HG02759 (cell line): ENCODE results near the gene AMPD2.
A peak's percentile ranks its signal among the peaks of the same experiment; 100 is the strongest.

Experiments
- ATAC-seq: cut with Tn5 transposase; IDR thresholded peaks from one replicate; pipeline ENCODE4 v1.9.1; 2021; ENCODE audit warnings: mild to moderate bottlenecking, moderate library complexity; ENCODE audit not compliant: unreplicated experiment

The AMPD2 gene

DNA sequence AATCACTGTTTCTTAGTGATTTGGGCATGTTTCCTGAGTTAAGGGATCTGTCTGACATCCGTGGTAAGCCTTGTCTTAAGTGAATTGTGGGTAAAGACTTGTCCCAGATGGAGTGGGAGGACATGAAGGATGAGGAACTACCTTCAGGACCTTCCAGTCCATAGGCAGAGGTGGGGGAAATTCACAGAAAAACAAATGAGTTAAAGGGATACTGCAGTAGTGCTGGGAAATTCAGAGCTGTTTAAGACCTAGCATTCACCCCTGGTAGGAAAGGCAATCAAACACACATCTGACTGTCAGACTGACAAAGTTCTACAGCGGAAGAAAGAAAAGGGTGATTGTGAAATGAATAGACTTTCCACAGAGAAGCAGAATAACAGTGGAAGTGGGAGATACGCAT, 3.2 kb upstream of the AMPD2 start:
- ATAC-seq, result no peak

- ATAC-seq, result no peak
Measured at GRCh38 chr1:109617291-109617801, 2.3 kb upstream of the AMPD2 start.

DNA sequence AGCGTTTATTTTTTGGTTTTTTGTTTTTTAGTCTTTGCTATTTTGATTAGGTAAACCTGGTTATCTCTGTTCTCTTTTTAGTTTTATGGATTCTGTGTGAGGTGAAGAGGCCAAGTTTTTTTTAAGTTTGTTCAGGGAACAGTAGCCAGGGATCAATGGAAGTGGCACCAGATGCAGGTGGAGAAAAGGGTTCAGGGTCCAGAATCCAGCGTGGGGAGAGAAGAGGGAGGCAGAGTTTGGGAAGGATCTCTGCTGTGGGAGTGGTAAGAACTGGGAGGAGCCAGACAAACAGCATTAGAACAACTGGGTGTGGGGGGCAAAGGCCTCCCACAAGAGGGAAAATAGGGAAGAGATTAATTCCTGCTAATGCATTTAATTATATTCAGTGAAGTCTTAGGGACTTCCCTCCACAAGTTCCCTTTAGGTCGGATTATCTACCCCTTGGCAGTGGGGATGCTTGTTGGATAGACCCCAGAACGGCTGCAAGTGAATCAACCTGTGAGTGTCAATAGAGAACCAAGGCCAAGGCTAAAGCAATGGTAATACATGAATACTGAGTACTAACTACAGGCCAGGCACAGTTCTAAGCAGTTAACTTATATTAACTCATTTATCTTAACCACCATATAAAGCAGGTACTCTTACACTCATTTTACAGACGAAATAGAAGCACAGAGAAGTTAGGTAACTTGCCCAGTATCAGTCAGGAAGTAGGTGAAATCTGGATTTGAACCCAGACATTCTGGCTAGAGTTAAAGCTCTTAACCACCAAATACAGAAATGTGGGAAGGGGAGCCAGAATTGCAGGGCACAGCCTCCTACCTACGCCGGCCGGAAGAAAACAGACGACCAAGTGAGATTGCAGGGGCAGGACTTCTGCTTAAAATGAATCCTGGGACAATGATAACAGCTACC, 719 bp upstream of the AMPD2 start:
- ATAC-seq, result no peak

GRCh38 chr1:109620401-109620791, 759 bp downstream of the AMPD2 start:
- no peak for ATAC-seq

GRCh38 chr1:109620841-109621286, 1.2 kb downstream of the AMPD2 start:
- peak; percentile 72 for ATAC-seq

DNA sequence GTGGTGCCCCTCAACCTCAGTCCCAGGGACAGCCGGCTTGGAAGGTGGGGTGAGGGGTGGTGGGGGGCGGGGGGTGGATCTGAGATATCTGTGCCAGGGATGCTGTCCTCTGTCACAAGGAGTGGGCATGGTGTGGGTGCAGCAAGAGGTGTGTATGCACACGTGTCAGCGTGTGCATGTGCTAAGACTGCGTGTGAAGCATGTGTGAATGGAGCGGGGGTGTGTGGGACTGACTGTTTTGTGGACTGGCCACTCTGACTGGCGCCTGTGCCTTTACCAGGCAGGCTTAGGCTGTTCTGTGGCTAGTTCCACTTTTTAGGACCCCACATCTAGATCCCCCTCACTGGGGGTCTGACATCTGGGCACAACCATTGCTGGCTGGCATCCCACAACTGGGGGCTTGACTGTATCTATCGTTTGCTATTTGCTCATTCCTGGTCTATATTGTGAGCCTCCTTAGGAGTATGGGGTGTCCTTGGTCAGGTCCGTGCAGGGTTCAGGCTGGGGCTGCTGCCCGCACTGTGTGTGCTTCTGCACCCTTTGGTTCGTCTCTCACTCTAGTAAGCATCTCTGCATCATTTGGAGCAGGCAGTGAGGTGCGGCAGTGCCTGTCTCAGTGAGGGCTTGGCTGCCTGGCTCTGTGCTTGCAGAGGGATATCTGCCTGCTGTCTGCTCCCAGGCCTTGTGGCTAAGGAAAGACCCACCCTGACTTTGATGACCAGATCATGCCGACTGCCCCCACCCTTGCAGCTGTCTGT, 1.9 kb downstream of the AMPD2 start:
- ATAC-seq, result no peak

GRCh38 chr1:109622137-109622892, 2.7 kb downstream of the AMPD2 start:
- no peak for ATAC-seq

DNA sequence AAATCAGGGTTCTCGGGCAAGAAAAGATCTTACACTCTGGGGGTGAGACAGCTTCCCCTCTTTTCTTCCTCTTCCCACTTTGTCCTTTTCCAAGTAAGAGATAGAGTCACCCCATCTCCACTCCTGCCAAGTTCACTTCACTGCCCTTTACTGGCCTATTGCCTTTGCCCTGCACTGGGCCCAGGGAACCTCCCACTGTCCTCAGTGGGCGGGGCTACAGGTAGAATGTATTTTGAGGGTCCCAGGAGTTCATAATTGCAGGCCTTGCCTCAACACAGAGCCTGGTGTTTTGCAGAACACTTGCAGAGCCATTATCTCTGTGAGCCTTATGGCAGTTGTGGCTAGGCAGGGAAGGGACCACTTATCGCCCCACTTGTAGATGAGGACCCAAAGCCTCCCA, 3.3 kb downstream of the AMPD2 start:
- ATAC-seq, result no peak

GRCh38 chr1:109623601-109624161, 4.0 kb downstream of the AMPD2 start:
- ATAC-seq, result no peak

DNA sequence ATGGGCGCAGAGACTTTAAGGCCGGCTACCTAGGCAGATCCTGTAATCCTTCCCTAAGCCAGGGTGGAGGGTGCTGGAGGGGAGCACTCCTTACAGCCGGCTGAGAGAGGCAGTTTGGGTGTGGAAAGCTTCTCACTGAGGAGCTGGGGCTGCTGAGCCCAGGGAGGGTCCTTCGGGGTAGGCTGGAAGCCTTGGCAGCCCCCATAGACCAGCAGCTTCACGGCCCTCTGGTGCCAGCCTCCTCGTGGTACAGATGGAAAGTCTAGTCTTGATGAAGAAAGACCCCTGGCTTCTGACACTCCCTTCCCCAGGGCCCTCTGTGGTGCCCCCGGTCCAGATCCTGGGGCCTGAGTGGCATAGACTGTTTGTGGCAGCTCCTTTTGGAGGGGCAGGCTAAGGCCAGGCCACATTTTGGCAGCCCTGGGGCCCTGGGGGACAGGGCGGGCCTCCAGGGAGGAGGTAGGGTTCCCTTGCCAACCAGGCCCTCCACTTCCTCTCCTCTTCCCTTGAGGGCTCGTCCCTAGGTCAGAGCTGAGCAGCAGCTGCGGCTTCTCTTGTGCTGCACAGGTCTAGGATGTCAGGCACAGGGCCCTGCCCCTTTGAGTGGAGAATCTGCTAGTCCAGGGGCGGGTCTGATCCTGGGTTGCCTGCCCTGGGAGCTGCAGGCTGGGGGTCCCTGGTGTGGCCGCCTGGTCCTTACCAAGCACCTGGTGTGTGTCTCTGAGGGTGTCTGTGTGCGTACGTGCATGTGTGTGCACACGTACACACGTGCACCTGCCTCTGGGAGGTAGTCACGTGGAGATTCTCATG, 4.8 kb downstream of the AMPD2 start:
- peak; percentile 32 for ATAC-seq

DNA sequence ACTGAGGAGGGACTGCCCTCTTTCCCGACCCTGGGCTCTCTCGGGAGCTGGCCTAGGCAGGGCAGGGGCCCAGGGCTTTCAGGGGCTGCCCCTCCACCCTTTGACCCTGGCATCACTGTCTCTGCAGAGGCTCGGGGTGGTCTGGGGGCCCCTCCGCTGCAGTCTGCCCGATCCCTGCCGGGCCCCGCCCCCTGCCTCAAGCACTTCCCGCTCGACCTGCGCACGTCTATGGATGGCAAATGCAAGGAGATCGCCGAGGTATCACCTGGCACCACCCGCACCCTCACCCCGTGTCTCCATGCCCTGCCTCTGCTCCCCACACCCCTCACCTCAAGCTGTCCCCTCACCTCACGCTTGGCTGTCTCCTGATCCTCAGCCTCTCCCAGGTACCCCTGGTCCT, 5.5 kb downstream of the AMPD2 start:
- no peak for ATAC-seq

- no peak for ATAC-seq
Measured at GRCh38 chr1:109625601-109626560, 6.2 kb downstream of the AMPD2 start.

GRCh38 chr1:109626682-109627408, 7.2 kb downstream of the AMPD2 start:
- no peak for ATAC-seq

- ATAC-seq, result no peak
Measured at GRCh38 chr1:109627692-109628399, 8.2 kb downstream of the AMPD2 start.

GRCh38 chr1:109628540-109629321, 9.1 kb downstream of the AMPD2 start:
- ATAC-seq, result no peak

- ATAC-seq, result no peak
Measured at GRCh38 chr1:109629372-109630030, 9.9 kb downstream of the AMPD2 start.
